GM18858 (cell line): ENCODE measurements around the gene RABEPK.
"Not testable (repeated sequence)": the region's sequence is repeated elsewhere in the genome, so short reads cannot be mapped to it uniquely, and the experiment has no call there.

Experiments
- ATAC-seq: cut with Tn5 transposase; IDR thresholded peaks from one replicate; pipeline ENCODE4 v1.9.1; 2021; ENCODE audit not compliant: unreplicated experiment

Gene RABEPK, protein sequence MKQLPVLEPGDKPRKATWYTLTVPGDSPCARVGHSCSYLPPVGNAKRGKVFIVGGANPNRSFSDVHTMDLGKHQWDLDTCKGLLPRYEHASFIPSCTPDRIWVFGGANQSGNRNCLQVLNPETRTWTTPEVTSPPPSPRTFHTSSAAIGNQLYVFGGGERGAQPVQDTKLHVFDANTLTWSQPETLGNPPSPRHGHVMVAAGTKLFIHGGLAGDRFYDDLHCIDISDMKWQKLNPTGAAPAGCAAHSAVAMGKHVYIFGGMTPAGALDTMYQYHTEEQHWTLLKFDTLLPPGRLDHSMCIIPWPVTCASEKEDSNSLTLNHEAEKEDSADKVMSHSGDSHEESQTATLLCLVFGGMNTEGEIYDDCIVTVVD

DNA sequence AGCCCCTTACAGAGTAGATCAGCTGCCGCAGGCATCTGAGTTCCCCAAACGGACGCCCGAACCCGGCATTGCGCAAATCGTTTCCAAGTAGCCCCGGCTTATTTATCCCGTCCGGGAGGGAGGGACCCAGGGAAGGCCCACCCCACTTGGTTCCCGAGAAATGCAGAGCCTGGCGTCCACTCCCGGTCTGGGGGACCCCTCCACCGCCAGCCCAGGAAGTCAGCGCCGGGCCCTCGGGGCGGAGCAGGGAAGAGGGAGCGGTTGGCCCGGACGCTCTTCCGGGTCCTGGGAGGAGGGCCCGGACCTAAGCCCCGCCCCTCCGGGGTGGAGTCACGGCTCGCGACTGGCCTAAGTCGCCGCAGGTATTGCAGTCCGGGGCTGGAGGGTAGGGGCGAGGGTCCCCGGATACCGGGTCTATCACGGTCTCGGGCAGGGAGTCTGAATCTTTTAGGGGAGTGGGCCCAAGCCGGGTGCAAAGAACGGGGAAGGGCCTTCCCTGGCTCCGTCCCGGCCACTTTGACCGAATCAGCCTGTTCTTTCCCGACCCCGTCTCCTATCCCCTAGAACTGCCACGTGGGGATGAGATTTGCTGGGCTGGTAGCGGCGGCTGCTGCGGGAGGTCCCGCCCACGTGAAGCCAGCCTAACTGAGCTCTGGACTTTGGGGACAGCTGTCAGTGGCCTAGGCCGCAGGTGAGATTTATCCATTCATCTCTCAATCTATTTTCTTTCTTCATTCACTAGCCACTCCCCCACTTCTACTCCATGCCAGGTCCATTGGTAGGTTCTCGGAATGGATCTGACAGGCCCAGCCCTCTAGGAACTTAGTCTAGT is at the start of gene RABEPK:
RABEPK (plus strand) TSS at position 327 of the 832 bp plus-strand sequence. CDS start 2,472 bp downstream, outside the sequence.
- ATAC-seq, result peak; percentile 92

DNA sequence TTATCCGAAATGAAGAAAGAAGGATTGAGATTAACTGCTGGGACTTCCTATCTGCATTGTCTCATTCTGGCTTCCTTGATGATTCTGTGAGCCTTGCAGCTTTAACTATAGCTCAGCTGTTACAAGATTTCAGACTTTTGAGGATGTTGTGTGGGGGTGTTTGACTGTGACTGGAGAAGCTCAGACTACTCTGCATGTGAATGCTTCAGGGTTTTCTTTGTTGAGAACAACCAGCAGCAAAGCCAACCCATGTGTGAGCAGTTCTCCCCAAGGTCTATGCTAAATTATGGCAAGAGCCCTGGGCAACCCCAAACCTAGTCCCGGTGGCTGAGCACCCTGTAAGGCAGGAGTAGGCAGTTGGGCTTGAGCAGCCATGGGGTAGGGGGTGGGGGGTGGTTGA is 48.6 kb upstream of the RABEPK start:
- no peak for ATAC-seq

DNA sequence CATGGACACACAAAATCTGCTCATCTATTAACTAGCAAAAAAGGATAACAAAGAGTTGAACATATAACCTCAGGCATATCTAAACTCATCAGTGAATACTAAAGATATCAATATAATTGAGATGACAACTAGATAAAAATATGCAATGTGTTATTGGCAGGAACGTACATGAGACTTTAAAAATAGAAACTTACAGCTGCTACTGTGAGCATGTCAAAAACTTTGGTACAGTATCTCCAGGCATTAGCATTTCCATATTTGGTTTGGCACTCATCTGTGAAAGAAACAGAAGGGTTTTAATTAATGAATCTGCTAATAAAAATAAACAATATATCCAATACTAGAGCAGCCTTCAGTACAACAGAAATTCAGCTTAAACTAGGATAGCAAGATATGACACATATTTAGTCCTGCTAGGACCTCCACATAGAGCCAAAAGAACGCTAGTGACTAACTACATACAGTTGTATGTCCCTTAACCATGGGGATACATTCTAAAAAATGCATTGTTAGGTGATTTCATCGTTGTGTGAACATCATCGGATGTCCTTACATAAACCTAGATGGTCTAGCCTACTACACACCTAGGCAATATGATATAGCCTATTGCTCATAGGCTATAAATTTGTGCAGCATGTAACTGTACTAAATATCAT is 46.5 kb upstream of the RABEPK start:
- no peak for ATAC-seq

DNA sequence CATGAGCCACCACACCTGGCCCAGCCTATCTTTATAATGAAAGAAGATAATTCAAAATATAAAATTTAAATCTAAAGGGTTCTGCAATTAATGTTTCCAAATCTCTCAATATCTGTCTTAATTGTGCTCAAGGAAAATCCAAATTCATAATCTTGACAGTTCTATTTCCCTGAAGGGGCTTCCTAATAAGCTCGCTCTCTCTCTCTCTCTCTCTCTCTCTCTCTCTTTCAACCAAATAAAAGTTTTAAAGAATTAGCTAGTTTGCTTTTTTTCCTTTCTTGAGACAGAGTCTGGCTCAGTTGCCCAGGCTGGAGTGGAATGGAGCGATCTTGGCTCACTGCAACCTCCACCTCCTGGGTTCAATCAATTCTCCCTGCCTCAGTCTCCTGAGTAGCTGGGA is 43.8 kb upstream of the RABEPK start:
- ATAC-seq, result no peak

DNA sequence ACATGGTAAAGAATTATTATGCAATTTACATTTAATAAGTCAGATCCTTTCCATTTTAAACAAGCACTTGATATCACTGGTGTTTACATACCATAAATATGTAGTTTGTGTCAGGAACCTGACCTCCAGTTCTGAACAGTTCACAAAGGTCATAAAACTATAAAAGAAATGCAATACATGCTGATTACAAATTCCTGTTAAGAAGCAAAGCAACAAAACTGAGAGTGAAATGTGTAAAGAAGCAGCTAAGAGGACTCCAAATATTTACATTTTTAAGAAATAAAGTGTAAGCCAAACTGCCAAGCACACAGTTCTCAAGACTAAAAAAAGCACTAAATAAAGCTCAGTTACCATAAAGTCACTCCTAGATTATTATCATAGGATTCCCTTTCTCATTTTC is 39.6 kb upstream of the RABEPK start:
- no peak for ATAC-seq

DNA sequence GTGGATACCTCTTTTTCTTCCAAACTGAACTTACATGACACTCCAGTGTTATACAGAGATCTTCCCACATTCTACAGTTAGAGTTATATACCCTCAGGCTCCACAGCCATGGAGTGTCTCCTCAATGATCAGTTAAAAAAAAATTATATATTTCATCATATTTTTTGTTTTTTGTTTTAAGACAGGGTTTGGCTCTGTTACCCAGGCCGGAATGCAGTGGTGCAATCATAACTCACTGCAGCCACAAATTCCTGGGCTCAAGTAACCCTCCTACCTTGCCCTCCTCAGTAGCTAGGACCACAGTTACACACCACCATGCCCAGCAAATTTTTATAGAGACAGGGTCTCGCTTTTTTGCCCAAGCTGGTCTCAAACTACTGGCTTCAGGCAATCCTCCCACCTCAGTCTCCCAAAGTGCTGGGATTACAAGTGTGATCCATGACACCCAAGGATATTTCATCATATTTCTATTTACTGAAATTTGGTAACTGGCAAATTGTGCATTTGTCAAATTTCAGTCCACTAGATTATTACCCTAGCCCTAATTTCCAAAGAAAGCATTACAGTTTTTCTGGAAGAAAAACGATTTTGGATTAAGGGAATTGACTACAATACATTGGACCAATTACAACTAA is 38.9 kb upstream of the RABEPK start:
- no peak for ATAC-seq

DNA sequence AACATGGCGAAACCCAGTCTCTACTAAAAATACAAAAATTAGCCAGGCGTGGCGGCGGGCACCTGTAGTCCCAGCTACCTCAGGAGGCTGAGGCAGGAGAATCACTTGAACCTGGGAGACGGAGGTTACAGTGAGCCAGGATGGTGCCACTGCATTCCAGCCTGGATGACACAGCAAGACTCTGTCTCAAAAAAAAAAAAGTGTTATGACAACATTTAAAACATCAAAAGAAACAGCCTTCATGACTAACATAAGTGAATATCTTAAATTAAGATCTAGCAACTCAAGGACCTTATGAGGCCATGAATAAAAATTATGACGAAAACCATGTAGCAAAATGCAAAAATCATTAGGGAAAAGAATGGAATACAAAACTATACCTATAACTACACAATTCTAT is 37.5 kb upstream of the RABEPK start:
- not testable (repeated sequence) for ATAC-seq

DNA sequence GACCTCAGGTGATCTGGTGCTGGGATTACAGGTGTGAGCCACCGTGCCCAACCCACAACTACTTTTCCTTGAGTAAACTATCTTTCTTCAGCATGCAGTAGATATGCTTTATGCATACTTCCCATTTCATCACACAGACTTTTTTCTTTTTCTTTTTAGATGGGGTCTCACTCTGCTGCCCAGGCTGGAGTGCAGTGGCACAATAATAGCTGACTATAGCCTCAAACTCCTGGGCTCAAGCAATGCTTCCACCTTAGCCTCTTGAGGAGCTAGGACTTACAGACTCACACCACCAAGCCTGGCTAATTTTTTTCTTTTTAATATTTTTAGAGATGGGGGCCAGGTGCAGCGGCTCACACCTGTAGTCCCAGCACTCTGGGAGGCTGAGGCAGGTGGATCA is 33.6 kb upstream of the RABEPK start:
- no peak for ATAC-seq

DNA sequence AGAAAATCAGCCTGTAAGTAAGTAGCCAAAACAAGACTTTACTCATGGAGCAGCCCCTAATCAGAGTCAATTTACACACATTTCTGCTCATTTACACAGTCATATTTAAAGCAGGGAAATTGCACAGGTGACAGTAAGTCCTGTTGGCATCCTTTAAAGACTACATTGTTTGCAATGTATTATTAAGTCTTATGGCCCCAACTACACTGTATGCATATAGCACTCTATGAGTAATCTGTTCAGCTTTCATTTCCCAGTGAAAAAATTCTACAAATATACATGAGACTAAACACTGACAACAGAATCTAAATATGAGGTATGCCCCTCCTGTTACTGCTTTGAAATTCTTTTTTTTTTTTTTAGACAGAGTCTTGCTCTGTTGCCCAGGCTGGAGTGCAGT is 30.4 kb upstream of the RABEPK start:
- ATAC-seq, result no peak

DNA sequence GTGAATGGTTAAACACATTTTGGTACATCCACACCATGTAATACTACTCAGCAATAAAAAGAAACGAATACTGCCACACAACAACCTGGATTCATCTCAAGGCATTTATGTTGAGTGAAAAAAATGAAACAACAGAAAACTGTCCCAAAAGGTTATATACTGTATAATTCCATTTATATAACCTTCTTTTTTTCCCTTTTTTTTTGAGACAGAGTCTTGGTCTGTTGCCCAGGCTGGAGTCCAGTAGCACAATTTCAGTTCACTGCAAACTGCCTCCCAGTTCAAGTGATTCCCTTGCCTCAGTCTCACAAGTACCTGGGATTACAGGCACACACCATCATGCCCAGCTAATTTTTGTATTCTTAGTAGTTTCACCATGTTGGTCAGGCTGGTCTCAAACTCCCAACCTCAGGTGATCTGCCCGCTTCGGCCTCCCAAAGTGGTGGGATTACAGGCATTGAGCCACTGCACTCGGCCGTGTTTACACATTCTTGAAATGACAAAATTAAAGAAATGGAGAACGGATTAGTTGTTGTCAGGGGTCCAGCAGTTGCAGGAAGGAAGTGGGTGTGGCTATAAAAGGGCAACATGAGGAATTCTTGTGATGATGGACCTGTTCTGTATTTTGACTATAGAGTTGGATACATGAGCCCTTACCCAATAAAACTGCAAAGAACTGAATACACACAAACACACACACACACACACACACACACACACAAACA is 28.1 kb upstream of the RABEPK start:
- no peak for ATAC-seq

DNA sequence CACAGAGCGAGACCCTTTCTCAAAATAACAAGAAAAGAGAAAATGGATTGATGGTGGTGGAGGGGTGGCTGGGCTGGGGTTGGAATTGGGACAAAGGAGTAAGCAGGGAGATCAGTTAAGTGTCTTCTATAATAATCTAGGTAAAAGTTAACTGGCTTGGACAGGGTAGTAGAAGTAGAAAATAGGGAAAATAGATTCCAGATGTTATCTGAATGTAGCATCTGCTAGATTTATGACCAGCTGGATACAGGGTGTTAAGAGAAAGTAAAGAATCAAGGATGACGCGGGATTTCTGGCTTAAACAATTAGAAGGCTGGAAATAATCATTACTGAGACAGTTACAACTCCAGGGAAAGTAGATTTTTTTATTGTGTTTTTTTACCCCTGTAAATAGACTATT is 23.7 kb upstream of the RABEPK start:
- ATAC-seq, result no peak

DNA sequence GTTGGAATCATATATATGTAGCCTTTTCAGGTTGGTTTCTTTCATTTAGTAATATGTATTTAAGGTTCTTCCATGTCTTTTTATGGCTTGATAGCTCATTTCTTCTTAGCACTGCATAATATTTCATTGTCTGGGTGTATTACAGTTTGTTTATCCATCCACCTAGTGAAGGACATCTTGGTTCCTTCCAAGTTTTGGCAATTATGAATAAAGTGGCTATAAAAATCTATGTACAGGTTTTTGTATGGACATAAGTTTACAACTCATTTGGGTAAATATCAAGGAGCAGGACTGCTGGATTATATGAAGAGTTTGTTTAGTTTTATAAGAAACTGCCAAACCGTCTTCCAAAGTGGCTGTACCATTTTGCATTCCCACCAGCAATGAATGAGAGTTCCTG is 22.5 kb upstream of the RABEPK start:
- no peak for ATAC-seq

DNA sequence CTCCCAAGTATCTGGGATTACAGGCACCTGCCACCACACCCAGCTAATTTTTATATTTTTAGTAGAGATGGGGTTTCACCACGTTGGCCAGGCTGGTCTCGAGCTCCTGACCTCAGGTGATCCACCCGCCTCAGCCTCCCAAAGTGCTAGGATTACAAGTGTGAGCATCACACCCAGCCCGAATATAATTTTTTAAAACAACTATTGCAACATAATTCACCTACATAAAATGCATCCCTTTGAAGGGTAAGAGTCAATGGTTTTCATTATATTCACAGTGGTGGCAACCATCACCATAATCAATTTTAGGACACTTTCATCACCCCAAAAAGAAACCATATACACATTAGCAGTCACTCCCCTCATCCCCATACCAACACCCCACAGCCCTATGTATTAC is 20.6 kb upstream of the RABEPK start:
- ATAC-seq, result not testable (repeated sequence)

DNA sequence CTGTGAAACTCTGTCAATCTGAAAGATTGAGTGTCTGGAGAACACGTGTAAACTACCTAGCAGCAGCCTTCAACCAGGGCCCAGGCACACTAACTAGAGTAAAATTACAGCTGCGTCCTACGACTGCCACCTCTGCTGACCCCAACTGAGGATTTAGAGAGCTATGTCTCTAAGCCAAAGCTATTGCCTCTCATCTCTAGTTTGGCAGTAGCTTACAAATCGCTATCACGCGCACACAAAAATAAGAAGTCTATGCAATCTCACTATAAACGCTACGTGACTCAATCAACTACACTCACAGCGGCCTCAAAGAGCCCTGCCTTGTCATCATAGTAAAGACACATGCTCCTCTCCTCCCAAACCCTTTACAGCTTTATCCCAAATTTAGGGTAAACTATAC is 19.5 kb upstream of the RABEPK start:
- no peak for ATAC-seq

DNA sequence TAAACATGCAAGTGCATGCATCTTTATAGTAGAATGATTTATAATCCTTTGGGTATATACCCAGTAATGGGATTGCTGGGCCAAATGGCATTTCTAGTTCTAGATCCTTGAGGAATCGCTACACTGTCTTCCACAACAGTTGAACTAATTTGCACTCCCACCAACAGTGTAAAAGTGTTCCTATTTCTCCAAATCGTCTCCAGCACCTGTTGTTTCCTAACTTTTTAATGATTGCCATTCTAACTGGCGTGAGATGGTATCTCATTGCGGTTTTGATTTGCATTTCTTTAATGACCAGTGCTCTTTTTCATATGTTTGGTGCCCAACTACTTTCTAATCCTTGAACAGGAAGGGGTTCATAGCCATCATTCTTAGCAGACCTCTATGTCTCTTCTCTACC is 18.6 kb upstream of the RABEPK start:
- ATAC-seq, result not testable (repeated sequence)

DNA sequence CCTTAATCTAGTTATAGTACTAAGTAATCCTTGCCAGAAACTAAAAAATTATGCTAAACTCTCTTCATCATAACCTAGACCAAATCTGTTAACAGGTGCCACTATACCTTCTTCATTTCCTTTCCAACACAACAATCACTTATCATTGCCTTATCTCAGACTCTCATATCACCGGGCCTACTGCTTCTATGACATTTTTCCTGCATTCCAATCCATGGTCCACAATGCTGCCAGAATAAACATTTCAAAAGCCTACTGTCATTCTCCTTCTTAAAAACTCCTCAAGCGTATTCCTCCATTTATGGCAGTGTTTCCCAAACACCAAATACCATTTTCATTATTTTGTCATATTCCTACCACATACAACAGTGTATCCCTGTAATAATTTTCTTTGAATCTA is 17.3 kb upstream of the RABEPK start:
- no peak for ATAC-seq

DNA sequence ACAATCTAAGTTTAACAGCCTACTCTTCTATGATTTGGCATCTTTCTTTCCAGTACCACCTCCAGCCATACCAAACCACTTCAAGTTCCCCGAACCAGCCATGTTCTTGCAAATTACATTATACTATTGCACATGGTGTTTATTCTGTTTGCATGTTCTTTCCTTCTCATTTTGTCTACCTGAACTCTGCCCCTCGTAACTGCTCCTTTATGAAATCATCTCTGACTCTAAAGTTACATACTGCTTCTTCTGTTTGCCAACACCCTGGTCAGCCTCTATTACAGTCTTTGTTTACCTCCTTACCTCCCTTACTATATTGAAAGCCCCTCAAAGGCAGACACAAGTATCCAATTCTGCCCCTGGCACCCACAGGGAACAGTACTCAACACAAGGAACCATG is 16.8 kb upstream of the RABEPK start:
- no peak for ATAC-seq

DNA sequence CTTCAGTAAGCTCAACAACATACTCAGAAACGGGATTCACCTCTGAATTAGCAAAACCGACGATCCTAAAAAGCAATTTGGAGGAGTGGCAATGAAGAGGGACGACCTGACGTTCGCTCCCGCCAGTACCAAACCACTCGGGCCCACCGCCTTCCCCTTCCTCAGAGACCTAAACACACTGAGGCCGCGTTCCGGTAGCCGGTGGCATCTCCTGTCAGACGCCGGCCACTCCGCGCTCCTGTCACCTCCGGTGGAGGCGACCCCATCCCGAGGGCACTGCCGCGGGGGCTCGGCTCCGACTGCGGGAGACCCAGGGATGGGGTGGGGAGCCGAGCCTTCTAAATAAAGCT is 11.4 kb upstream of the RABEPK start:
- ATAC-seq, result no peak

DNA sequence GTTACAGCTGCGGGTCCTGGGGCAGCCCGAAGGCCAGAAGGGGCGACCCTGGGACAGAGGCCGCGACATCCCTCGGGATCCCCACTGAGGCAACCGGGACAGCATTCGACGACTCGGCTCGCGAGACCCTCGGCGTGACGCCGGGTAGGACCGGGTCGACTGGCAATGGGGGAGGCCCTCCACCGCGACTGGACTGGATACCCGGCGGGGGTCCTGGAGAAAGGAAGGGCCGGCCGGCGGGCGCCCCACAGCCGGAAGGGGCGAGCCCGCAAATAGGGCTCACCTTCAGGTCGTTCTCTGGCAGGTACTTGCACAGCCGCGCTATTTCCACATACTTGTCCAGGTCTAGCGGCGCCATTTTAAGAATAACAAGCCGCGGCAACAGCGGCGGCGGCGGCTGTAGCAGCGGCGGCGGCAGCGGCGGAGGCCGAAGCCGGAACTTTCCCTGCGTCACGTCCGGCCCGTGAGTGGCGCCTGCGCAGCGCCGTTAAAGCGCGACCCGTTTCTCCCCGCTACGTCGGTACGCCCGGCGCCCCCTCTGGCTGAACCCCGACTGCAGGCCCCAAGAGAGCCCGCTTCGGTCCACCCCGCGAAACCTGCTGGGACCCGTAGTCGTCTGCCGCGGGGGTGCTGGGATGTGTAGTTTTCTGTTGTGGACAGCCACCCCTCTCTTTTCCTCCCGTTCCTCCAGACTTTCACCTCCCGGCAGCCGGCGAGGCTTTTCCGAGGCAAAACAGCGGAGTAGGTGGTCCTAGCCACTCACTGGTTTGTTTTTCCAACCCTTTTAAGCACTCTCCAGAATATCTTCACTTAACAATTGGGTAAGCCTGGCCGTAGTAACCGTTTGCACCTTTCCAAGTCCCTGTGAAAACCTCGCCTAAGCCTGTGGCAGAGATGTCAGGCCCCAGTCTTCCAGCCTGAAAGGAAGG is 10.7 kb upstream of the RABEPK start, which contains the start of gene PPP6C:
PPP6C (minus strand) TSS at position 443 of the 929 bp plus-strand sequence; CDS start at position 358, 85 bp downstream.
- ATAC-seq, result peak; percentile 85
